GM12872 (cell line): Measurements from ENCODE around the gene DDX54.

Source experiments
- CTCF ChIP-seq: IDR thresholded peaks from 3 replicates; pipeline ENCODE4 v1.5.1; 2011; ENCODE audit warnings: low read depth, mild to moderate bottlenecking, low read length, moderate library complexity; ENCODE audit not compliant: insufficient read depth

DDX54 gene

GRCh38 chr12:113230315-113231234 lies 45.3 kb upstream of the DDX54 start:
- no peak for TF ChIP-seq CTCF

GRCh38 chr12:113228394-113229028 lies 43.2 kb upstream of the DDX54 start:
- TF ChIP-seq CTCF: no peak

- no peak for TF ChIP-seq CTCF
These were observed 42.6 kb upstream of the DDX54 start for GRCh38 chr12:113227686-113228391.

- TF ChIP-seq CTCF: no peak
These were observed 41.7 kb upstream of the DDX54 start for GRCh38 chr12:113226696-113227568.

GRCh38 chr12:113224955-113225354 lies 39.7 kb upstream of the DDX54 start:
- TF ChIP-seq CTCF: no peak

GRCh38 chr12:113222730-113223531 lies 37.7 kb upstream of the DDX54 start:
- TF ChIP-seq CTCF: no peak
